ENCODE measurements around the gene ZBTB45.

The ZBTB45 gene

DNA sequence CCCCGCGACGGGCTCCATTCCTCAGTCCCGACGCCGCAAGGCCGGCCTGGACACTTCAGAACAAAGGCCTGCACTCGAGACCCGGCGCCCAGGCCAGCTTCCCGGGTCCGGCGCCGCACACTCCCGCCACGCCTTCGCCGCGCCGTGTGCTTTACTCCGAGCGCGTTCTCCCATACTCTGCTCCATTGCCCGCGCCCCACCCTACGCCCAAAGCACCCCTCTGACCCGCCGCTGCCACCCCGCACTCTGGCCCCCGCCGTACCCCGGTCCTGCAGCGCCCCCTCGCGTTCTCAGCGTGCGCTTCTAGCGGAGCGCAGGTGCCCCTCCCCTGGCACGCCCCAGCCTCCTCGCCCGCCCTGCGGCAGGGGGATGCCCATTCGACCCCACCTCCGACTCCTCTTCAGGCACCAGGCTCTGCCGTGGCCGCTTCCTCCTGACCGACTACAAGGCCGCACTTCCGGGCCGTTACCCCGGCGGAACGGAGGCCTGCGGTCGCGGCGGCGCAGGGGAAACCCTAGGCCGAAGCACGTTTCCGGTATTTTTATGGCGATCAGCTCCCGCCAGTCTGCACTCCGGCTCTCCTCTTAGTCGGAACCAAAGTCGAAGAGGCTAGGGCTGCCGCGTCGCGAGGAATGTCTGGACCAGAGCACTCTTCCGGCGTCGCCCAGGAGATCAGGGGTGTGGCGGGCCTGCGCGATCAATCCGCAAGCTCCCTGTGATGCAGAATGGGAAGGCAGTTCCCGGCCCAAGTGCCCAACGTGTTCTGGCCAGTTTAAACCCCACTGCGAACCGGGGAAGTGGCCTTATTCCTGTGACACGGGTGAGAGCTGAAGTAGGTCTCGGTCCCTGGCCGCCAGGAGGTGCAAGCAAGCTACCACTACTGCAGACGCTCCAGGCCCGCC is at the start of gene ZBTB45:
Gene ZBTB45, minus strand, starts transcription at position 456 of the 902 bp plus-strand sequence. CDS start 2,137 bp downstream, outside the sequence.
- DNase-seq (ENCODE audit: low read depth), result peak; percentile 85

DNA sequence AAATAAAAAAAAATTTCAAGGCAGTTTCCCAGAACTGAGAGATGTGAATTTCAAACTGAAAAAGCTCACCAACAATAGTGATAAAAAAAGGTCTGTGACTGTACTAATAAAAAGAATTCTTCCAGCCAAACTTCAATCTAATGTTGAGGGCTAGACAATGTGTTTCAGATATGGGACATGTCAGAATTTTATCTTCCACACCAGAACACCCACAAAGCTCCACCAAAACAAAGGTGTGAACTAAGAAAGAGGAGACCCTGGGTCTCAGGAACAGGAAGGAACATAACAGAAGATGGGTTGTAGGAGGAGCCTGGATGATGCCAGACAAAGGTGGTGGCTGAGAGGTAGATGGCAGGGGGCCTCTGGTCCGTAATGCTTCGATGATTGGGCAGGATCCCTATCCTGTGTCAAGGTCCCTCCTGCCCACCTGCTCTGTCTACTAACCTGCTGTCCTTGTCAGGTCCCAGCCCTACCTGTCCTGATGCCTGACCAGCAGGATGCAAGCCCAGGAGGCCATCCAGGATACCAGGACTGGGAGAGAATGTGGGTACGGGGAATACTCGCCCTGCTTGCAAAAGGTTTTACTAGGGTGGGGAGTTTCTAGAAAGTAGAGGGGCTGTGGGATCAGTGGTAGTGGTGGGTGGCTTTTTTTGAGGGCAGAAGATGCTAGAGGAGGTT is 49.0 kb upstream of the ZBTB45 start:
- no peak for DNase-seq (ENCODE audit: low read depth)

DNA sequence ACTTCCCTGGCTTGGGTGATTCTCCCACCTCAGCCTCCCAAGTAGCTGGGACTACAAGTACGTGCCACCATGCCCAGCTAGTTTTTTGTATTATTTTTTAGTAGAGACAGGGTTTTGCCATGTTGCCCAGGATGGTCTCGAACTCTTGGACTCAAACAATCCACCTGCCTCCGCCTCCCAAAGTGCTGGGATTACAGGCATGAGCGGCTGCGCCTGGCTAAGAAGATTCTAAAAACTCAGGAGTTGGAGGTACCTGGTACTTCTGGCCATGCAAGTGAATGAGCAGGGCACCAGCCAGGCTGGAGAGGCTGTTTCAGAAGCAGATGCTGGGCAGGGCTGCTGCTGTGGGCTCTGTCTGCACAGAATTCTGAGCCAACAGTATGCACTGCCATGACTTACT is 47.4 kb upstream of the ZBTB45 start:
- no peak for DNase-seq (ENCODE audit: low read depth)

DNA sequence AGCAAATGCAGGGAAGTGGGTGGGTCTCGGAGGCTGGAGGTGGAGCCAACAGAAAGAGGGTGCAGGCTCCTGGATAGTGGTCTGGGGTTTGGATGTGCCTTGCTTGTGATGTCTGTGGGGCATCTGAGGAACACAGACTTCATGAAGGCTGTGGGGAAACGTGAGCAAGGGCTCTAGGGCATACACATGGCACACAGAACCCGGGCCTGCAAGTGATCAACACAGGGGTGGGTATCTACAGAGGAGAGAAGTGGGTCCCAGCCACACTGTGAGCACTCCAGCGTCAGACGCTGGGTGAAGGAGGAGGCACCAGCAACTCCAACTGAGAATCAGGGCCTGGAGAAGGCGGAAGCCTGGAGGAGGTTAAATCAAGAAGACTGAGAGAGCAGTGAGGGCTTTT is 44.2 kb upstream of the ZBTB45 start:
- DNase-seq (ENCODE audit: low read depth), result no peak

DNA sequence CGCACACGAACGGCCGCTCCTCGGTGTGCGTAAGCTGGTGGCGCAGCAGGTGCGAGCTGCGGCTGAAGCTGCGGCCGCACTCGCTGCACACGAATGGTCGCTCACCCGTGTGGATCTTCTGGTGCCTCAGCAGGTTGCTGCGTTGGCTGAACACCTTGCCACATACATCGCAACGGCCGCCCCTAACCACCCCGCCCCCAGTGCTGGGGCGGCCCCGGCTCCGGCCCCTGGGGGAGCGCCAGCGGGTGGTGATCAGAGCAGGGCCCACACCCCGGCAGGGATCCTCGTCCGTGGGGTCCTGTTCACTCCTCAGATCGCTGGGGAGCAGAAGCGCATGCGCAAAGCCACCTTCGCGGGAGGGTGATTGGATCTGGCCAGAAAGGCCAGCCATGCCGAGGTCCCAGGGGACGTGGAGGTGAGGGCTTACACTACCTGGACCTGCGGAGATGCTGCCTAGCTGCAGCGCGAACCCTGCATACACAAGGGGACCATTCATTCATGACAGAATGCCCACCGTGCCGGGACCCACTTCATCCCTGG is 43.5 kb upstream of the ZBTB45 start:
- DNase-seq (ENCODE audit: low read depth), result no peak

DNA sequence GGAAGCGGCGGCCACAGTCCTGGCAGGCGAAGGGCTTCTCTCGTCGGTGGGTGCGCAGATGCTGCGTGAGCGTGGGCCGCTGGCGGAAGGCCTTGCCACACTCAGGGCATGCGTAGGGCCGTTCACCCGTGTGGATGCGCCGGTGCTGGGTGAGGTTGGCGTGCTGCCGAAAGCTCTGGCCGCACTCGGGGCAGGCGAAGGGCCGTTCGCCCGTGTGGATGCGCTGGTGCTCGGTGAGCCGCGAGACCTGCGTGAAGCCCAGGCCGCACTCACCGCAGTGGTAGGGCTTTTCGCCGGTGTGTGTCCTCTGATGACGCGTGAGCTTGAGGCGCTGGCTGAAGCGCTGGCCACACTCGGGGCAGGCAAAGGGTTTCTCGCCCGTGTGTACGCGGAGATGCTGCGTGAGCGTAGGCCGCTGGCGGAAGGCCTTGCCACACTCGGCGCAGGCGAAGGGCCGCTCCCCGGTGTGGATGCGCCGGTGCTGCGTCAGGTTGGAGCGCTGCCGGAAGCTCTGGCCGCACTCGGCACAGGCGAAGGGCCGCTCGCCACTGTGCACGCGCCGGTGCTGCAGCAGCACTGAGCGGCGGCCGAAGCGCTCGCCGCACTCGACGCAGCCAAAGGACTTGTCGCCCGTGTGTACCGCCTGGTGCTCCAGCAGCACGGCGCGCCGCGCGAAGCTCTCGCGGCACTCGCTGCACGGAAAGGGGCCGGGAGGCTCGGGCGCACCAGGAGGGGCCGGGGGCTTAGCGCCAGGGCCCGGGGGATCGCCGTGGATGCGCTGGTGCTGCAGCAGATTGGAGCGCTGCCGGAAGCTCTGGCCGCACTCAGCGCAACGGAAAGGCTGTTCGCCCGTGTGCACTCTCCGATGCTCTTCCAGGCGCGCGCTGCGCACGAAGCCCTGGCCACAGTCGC is 42.8 kb upstream of the ZBTB45 start:
- DNase-seq (ENCODE audit: low read depth), result no peak

DNA sequence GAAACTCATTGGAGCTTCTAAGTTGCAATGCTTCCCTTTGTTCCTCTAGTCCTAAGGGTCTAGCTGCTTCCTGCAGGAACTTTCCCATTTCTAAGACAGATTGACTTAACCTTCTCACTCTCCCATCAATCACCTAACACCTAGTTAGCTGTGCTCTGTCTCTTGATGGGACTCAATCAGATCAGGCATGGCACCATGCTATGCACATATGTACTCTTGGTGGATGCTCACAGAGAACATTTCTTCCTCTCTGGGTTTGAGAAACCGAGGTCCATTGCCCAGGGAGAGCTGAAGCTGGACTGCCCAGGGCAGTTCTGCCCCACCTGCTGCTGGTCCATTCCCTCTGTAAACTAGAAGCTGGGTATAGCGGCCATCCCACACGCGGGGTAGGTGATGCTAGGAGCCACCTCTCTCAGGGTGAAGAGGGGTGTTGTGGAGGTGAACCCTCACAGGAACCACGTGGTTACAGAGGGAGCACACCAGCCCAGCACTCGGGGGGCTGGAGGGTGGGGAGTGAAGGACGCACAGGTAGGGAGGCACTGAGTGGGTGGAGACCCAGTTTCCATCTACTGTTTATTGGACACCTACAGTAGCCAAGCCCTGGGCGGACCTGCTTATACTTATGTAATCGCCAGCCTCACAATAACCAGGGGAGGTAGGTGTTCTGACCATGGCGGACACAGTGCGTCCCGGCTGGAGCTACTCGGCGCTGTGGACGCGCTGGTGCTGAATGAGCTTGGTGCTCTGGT is 41.9 kb upstream of the ZBTB45 start:
- DNase-seq (ENCODE audit: low read depth), result no peak

DNA sequence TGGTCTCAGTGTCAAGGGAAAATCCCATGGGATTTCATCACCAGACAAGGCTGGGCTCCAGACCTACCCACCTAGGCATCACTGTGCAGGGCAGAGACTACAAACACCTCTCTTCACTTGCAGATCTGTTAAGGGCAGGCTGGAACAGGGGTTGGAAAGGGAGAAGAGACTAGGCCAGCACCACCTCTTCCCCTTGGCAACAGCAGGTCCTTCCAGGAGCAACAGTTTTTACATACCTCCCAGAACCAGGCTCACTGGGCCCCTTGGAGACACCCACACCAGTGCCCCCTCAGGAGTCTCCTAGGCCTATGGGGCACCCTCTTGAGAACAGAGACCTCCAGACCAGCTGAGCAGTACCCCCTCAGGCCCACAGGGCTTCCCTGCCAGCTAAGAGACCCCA is 41.3 kb upstream of the ZBTB45 start:
- no peak for DNase-seq (ENCODE audit: low read depth)

DNA sequence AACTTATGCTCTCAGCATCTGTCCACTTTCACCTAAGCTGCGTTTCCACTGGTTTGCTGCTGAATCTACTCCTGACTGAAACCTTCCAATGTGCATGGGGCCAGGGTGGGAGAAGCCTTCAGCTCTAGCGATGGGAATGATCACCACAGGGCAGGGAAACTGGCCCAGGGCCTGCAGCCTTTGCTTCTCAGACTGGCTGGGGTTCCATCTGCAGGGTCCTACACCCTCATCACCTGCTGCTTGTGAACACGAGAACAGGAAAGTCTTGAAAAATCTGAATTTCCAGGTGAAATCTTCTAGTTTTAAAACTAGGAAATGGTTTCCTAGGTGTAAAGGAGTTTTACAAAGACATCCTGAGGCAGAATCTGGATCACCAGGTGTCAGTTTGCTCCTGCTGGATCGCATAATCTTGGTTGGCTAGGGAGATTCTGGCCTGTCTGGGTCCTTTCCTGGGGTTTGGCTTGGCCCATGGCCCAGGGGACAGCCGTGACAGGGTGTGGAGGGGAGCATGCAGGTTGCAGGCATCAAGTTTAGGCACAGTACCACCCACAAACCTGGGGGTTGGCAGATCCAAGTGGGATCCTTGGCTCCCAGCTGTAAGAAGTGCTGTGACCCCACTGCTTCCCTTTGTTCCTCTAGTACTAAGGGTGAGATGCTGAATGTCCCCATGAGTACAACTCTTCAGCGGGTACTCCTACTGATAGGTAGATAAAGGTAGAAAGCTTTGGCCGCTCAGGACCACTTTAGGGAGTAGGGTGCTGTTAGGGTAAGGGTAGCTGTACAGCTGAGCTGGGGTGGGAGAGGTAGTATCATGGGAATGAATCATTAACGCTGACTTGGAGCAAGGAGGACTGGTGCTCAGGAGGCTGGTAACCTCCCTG is 40.6 kb upstream of the ZBTB45 start:
- no peak for DNase-seq (ENCODE audit: low read depth)

DNA sequence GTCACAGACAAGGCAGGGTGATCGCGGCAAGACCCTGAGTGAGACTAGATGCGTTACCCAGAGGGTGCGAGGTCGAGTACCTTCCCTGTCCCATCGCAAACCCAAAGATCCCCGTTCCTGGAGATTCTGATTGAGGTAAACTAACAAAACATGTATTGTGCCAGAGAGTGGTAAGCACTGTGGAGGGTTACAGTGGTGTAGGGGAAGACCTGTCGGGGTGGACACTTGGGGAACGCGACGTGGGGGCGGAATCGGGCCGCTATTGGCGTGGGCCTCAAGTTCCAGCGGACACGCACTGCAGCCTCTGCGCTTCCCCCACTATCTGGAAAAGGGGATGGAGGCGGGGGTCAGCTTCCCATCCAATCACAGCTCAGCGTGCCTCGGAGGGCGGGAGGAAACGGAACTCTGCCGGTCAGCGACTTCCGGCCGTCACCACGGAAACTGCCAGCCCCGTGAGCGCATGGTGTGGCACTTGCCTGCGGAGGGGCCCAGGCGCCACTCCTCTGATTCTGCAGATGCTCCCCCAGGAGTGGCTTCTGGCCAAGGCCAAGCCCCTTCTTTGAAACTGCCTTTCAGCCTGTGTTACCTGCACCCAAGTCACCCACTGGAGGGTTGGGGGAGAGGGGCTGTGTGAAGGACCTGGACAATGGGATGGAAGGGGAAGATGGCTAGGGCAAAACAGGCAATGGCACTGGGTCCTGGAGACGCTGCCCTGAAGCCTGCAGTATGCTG is 39.8 kb upstream of the ZBTB45 start:
- DNase-seq (ENCODE audit: low read depth), result no peak

DNA sequence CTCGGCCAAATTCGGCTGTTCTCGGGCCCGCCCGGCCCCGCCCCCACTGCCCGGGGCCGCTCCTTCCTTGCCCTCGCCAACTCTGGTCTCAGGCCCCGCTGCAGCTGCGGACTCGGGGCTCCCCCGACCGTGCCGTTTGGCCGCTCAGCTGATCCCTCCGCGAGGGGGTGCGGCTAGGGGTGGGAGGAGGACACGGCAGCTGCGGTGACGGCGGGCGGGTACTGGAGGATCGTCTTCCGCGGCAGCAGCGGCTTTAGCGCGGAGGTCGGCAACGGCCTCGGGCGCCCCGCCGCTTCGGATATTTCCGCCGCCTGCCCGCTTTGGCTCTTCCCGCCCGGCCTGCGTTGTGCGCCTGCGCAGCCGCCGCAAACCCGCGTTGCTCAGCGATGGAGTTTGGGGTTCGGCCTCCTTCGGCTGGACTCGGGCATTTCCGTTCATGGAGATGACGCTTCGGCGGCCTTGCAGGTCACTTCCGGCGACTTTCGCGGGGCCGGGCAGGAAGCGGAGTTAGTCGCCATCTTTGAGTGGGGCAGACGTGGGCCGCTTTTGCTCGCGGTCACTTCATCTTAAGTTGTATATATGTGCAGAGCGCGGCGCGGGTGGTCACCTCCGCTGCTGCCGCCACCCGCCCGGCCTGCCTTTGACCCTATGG is 39.1 kb upstream of the ZBTB45 start:
- DNase-seq (ENCODE audit: low read depth), result peak; percentile 90

DNA sequence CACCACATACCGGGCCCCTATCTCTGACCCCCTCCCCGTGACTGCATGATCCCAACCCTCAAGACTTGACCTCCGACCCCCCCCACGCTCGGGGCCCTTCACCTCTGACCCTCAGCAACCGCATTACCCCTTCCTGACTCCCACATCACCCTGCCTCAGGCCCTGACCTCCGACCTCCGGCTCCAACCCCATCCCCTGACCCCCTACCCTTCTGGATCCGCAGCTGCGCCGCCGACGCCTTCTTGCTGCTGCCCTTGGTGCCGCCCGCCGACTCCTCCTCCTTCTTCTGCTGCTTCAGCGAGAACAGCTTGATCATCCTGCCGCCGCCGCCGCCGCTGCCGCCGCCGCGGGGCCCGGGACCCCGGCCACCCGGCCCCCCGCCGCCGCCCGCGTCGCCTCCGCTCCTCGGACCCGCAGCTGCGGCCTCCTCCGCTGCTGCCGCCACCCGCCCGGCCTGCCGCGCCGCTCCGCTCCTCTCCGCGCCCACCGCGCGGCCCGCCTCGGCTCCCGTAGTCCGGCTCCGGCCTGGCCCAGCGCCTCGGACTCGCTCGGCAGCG is 38.5 kb upstream of the ZBTB45 start, which contains the start of gene UBE2M:
Gene UBE2M, minus strand, starts transcription at position 546 of the 557 bp plus-strand sequence. Its CDS starts 230 bp downstream, at position 316.
- DNase-seq (ENCODE audit: low read depth), result no peak

DNA sequence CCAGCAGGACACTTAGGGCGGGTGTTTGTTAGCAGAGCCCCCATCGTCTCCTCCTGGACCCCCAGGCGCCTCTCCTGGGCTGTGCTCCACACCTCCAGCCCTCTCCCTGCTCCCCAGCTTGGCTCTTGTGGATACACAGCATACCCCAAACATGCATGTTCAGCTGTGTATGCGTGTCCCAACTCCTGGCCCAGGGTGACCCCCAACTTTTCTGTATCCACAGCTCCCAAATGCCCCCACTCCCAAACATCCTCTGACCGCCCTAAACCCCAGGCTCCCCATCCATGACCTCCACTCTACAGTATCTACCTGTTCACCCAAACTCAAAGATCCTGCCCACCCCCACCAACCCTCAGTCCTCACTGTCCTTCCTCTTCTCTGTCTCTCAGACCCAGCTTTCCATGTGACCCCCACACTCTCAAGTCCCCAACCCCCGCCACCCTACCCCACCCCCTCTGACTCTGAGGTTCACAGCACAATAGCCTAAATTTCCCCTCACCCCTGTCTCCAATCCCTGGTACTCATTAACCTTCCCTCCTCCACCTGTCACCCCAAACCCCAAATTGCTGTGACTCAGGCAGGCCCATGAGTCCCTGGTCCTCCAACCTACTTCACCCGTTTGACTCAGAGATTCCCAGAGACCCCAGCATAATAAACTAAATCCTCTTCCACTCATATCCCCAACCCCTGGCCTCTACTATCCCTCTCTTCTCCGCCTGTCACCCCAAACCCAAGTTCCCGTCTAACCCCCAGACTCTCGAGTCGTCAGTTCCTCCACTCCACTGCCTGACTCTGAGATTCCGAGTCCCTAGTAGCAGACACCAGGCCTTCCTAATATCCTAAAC is 37.8 kb upstream of the ZBTB45 start:
- no peak for DNase-seq (ENCODE audit: low read depth)

DNA sequence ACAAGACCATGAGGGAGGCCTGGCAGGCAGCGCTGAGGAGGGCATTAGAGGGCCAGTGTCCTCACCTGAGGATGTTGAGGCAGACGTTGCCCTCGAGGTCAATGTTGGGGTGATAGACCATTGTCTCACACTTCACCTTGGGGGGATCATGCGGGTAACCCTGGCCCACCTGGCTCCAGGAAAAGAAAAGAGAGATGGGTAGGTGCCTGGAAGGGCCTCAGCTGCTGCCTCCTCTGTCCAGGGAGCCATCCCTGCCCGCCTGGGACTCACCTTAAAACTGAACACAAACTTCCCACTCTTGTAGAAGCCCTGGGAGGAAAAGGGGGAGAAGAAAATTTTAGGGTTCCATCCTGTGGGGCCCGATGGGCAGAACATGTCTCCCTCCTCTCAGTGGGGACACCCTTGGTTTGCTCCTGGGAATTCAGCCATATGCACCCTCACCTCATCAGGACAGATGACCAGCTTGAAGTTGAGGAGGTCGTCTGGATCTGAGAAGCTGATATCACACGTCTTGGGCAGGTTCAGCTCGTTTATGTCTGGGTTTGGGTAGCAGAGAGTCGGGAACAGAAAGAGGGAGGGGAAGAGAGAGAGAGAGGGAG is 37.1 kb upstream of the ZBTB45 start:
- DNase-seq (ENCODE audit: low read depth), result no peak

DNA sequence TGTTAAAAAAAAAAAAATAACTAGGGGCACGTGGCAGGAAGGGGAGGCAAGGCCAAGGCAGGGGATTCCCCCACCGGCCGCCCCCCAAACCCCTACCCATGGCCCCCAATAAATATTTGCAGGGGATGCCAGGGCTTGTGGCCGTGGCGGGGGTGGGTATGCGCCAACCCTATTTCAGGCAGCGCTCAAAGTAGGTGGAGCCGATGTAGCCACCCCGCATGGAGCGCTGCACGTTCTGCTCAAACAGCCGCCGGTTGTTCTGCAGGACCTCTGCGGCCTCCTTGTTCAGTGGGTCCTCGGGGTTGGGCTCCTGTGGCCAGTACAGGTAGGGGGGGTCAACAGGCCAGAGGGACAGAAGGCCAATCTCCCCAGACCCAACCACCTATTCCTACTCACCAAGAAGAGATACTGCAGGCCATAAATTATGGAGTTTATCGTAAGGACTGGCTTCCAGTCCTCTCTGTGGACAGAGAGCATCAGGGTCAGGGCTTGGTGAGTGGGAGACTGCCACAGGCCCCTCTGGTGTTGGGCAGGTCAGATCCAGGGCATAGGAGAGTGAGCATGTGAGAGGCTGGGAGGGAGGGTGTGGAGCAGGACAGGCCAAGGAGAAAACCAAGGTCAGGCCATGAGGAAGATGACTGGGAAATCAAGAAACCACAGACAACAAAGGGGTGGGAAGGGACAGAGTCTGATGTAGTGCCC is 36.5 kb upstream of the ZBTB45 start:
- no peak for DNase-seq (ENCODE audit: low read depth)

DNA sequence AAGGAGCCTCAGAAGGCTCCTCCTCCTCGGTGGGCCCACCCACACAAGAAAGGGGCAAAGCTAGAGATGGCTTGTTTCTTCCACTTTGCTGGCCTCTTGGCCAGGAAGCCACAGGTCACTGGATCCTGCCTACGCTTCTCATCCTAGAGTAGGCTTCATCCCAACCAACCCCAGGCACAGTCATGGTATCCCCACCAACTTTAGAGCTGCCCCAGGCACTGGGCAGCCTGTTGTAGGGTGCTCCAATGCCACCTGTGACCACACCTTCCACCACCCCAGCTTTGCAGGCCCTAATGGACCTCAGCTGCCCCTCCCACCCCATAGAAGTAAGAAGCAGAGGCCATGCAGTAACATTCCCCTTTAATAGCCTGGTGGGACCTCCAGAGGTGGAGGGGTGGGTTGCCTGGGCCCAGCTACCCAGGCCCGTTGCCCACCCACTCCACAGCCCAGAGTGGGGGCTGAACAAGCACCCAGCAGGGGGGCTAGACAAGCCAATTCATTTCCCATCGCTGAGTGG is 35.8 kb upstream of the ZBTB45 start:
- no peak for DNase-seq (ENCODE audit: low read depth)
